Measurements from ENCODE around the gene MTHFD1L.
"Not testable (repeated sequence)": the region's sequence is repeated elsewhere in the genome, so short reads cannot be mapped to it uniquely, and the experiment has no call there.

The MTHFD1L gene

GRCh38 chr6:151110576-151110905 is 245.0 kb downstream of the MTHFD1L start:
- TF ChIP-seq, protein P1, sequence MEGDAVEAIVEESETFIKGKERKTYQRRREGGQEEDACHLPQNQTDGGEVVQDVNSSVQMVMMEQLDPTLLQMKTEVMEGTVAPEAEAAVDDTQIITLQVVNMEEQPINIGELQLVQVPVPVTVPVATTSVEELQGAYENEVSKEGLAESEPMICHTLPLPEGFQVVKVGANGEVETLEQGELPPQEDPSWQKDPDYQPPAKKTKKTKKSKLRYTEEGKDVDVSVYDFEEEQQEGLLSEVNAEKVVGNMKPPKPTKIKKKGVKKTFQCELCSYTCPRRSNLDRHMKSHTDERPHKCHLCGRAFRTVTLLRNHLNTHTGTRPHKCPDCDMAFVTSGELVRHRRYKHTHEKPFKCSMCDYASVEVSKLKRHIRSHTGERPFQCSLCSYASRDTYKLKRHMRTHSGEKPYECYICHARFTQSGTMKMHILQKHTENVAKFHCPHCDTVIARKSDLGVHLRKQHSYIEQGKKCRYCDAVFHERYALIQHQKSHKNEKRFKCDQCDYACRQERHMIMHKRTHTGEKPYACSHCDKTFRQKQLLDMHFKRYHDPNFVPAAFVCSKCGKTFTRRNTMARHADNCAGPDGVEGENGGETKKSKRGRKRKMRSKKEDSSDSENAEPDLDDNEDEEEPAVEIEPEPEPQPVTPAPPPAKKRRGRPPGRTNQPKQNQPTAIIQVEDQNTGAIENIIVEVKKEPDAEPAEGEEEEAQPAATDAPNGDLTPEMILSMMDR (IDR thresholded peaks at IDR 0.05; ENCODE audit: low read depth, low read length, missing control alignments): no peak
- H3K4me3 ChIP-seq (replicated peaks; ENCODE audit: low read depth, low read length): no peak overlapping the region
- no peak for DNase-seq (ENCODE audit: extremely low read depth, low read depth)

GRCh38 chr6:151111670-151112069 is 246.2 kb downstream of the MTHFD1L start:
- TF ChIP-seq, protein P1 (IDR thresholded peaks at IDR 0.05; ENCODE audit: low read depth, low read length, missing control alignments): no peak
- DNase-seq (ENCODE audit: extremely low read depth, low read depth): peak; percentile 12
- H3K4me3 ChIP-seq (replicated peaks; ENCODE audit: low read depth, low read length): no peak overlapping the region

GRCh38 chr6:151112130-151112529 is 246.6 kb downstream of the MTHFD1L start:
- no peak overlapping the region for H3K4me3 ChIP-seq (replicated peaks; ENCODE audit: low read depth, low read length)
- no peak for DNase-seq (ENCODE audit: extremely low read depth, low read depth)
- TF ChIP-seq, protein P1 (IDR thresholded peaks at IDR 0.05; ENCODE audit: low read depth, low read length, missing control alignments): no peak

DNA sequence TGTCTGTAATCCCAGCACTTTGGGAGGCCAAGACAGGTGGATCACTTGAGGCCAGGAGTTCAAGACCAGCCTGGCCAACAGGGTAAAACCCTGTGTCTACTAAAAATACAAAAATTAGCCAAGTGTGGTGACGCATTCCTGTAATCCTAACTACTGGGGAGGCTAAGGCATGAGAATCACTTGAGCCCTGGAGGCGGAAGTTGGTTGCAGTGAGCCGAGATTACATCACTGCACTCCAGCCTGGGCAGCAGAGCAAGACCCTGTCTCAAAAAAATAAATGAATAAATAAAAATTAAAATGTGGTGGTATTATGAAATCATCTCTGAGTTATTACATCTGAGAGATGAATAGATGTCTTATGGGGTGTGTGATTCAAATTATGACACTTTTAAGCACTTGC is 247.4 kb downstream of the MTHFD1L start:
- not testable (repeated sequence) for DNase-seq (ENCODE audit: extremely low read depth, low read depth); H3K4me3 ChIP-seq (replicated peaks; ENCODE audit: low read depth, low read length)

GRCh38 chr6:151113641-151114040 is 248.1 kb downstream of the MTHFD1L start:
- DNase-seq (ENCODE audit: extremely low read depth, low read depth): no peak
- TF ChIP-seq, protein P1 (IDR thresholded peaks at IDR 0.05; ENCODE audit: low read depth, low read length, missing control alignments): no peak

GRCh38 chr6:151118461-151119123 is 253.1 kb downstream of the MTHFD1L start:
- TF ChIP-seq, protein P1 (IDR thresholded peaks at IDR 0.05; ENCODE audit: low read depth, low read length, missing control alignments): no peak
- DNase-seq (ENCODE audit: extremely low read depth, low read depth): no peak
- no peak overlapping the region for H3K4me3 ChIP-seq (replicated peaks; ENCODE audit: low read depth, low read length)

More at GRCh38 chr6:151113641-151114040, 248.1 kb downstream of the MTHFD1L start:
- H3K4me3 ChIP-seq (replicated peaks; ENCODE audit: low read depth, low read length): no peak overlapping the region

DNA sequence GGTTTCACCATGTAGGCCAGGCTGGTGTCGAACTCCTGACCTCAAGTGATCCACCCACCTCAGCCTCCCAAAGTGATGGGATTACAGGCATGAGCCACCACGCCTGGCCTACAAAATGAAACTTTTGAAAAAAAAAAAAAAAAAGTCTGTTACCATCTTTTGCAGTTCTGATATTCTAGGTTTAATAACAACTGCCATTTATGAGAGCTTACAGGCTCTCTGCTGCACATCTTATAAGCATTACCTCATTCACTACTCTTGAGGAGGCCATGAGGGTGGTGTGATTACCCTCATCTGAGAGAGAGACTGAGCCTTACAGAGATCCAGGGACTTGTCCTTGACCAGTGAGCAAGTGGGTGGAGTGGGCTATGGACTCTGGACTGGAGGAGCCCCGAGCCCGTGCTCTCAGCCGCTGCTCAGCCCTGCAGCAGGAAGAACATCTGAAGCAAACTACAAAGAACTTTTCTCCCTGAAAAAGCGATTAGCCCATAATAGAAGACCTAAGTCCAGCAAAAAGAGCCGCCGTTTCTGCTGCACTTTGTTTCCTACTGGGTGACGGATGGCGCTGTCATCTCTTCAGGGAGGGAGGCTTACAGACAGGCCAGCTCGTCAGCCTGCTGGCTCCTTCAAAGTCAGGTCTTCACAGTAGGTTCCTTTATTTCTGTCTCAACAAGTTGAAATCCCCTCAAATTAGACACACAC is 254.5 kb downstream of the MTHFD1L start:
- TF ChIP-seq, protein P1 (IDR thresholded peaks at IDR 0.05; ENCODE audit: low read depth, low read length, missing control alignments): no peak
- H3K4me3 ChIP-seq (replicated peaks; ENCODE audit: low read depth, low read length): no peak overlapping the region
- DNase-seq (ENCODE audit: extremely low read depth, low read depth): no peak
